Measurements from ENCODE around the gene TNFRSF19. TPM values are rescaled to one million over a fixed set of nuclear protein-coding genes. Genes with fewer than 3 reads are reported as not detected.

The TNFRSF19 gene
- total and polyA plus RNA-seq, 3 donors from 2014 or later, result 5.7 to 8.4 (median 6.2) TPM

DNA sequence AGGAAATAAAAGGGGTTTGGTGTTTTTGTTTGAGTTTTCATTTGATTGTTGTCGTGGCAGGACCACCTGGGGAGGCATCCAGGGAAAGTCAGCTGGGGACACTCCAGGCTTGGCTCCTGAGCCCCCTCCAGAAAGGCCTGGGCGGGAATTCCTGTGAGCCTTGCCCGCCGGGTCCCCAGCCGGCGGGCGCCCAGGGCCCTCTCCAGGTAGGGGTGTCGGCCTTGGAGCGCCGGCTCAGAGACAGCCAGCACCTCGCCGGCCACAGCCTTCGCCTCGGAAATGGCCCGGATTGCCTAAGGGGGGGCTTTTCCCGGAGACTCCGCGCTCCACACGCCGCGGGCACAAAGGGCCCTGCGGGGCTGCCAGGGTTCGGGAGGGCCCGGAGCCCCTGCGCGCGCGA lies 125.0 kb downstream of the TNFRSF19 start:
- no peak for DNase-seq
- intact Hi-C loops (cut with DNase I; ENCODE audit: low total_unique reads), result no loop called here

DNA sequence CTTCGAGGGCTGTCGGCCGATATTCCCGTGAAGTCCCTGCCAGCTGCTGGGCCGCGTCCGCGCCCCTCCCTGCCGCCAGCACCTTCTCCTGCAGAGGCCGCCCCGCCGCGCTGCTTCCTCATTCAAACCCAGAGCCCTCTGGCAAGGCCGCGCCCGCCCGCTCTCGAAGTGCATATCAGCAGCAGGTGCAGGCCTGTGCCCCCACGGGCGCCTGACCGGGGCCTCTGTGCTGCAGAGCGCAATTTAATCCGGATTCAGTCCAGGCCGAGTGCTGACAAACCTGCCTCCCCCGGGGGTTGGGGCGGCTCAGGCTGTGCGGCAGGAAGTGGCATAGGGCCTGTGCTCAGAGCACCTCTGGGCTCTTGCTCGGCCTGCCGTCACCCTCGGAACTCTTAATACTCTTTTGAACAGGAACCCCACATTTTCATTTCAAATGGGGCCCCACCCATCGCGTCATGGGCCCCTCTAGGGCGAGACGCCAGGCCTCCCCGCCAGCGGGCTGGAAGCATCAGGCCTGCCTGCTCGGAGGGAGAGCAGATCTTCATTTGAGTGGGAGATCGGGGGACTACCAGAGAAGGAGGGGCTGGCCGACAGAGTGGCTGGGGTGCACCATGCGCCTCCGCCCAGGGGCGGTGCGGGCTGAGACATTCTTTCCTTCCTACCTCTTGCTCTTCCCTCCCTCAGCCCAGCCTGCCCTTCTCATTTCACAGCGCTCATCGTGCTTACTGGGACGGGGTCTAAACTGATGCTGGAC lies 125.7 kb downstream of the TNFRSF19 start:
- H3K4me3 ChIP-seq, result peak overlapping the region; percentile 24 to 27
- H3K27ac ChIP-seq, result no peak overlapping the region
- no peaks in the 10 kb centered on the region for H3K36me3 ChIP-seq (ENCODE audit: low read depth, missing control alignments)
- H3K4me1 ChIP-seq, result no peaks in the 10 kb centered on the region
- no peaks in the 10 kb centered on the region for H3K27me3 ChIP-seq
- DNase-seq, result no peak
- intact Hi-C loops (cut with DNase I; ENCODE audit: low total_unique reads), result no loop called here
- 62 to 66% methylated on average over 20 to 46 of the region's 46 CpGs for WGBS, 2 donors
- H3K9me3 ChIP-seq, result no peaks in the 10 kb centered on the region
- TF ChIP-seq CTCF (IDR thresholded peaks at IDR 0.05) (no peak), POLR2A (IDR thresholded peaks at IDR 0.05) (no peak)

More for the DNA sequence above, 125.0 kb downstream of the TNFRSF19 start:
- Histone ChIP-seq H3K27me3 (no peaks in the 10 kb centered on the region), H3K27ac (no peak overlapping the region), H3K36me3 (ENCODE audit: low read depth, missing control alignments) (no peaks in the 10 kb centered on the region), H3K9me3 (no peaks in the 10 kb centered on the region), H3K4me1 (no peaks in the 10 kb centered on the region), H3K4me3 (peak overlapping the region; percentile 24 to 27)
- whole genome bisulfite sequencing, 2 donors, result 38 to 57% methylated on average over 13 to 21 of the region's 28 CpGs
- no peak for TF ChIP-seq CTCF (IDR thresholded peaks at IDR 0.05)
- TF ChIP-seq POLR2A (IDR thresholded peaks at IDR 0.05), result no peak

- TF ChIP-seq POLR2A (IDR thresholded peaks at IDR 0.05) (no peak), CTCF (IDR thresholded peaks at IDR 0.05) (no peak)
- 55 to 69% methylated on average over 5 of the region's 5 CpGs for WGBS, 2 donors
- DNase-seq, result no peak
- no peaks in the 10 kb centered on the region for H3K36me3 ChIP-seq (ENCODE audit: low read depth, missing control alignments)
- H3K4me3 ChIP-seq, result no peak overlapping the region
- H3K9me3 ChIP-seq, result no peaks in the 10 kb centered on the region
- no peak overlapping the region for H3K27ac ChIP-seq
- intact Hi-C loops (cut with DNase I; ENCODE audit: low total_unique reads), result no loop called here
- peaks cover 3% of the 10 kb centered on the region for H3K4me1 ChIP-seq
- H3K27me3 ChIP-seq, result no peaks in the 10 kb centered on the region
These were observed 126.4 kb downstream of the TNFRSF19 start for GRCh38 chr13:23696610-23697009.

GRCh38 chr13:23697772-23698313 lies 127.6 kb downstream of the TNFRSF19 start:
- Histone ChIP-seq H3K4me1 (peaks cover 3% of the 10 kb centered on the region), H3K4me3 (no peak overlapping the region), H3K27ac (no peak overlapping the region), H3K9me3 (no peaks in the 10 kb centered on the region), H3K27me3 (no peaks in the 10 kb centered on the region), H3K36me3 (ENCODE audit: low read depth, missing control alignments) (no peaks in the 10 kb centered on the region)
- 47 to 54% methylated on average over 1 of the region's 1 CpG for WGBS, 2 donors
- no peak for DNase-seq
- intact Hi-C loops (cut with DNase I; ENCODE audit: low total_unique reads), result no loop called here
- TF ChIP-seq POLR2A (IDR thresholded peaks at IDR 0.05) (no peak), CTCF (IDR thresholded peaks at IDR 0.05) (no peak)

Measured in testis (tissue), 3 donors.